Lung (tissue), 12 donors: Measurements from ENCODE around the gene TLE4. TPM values are rescaled to one million over a fixed set of nuclear protein-coding genes. Genes with fewer than 3 reads are reported as not detected.
A peak's percentile ranks its signal among the peaks of the same experiment; 100 is the strongest.

Experiments used
- ATAC-seq: fragments of 200-7000 bp; cut with Tn5 transposase; one replicate; pipeline ENCODE4 v1.9.1; 2020; ENCODE audit warnings: moderate number of reproducible peaks; ENCODE audit not compliant: insufficient read depth, low FRiP score
- DNase-seq, 3 donors: peaks; one replicate each; pipeline ENCODE4 v3.0.0-alpha.2; 2013 to 2017
- H3K27ac ChIP-seq, 2 donors: one replicate each; pipeline ENCODE4 v1.5.1; 2013; ENCODE audit warnings: mild to moderate bottlenecking in 2 of 2, moderate library complexity in 2 of 2, control low read depth in 1 of 2, inconsistent platforms in 1 of 2, low read depth in 1 of 2, low read length in 1 of 2
- H3K27me3 ChIP-seq, 3 donors: one replicate each; pipeline ENCODE4 v1.5.1; 2013; ENCODE audit warnings: low read length in 2 of 3; ENCODE audit not compliant: control insufficient read depth in 3 of 3, insufficient read depth in 3 of 3
- H3K36me3 ChIP-seq, 4 donors: one replicate each; pipeline ENCODE4 v1.5.1; 2013; ENCODE audit warnings: low read length in 4 of 4, mild to moderate bottlenecking in 1 of 4, moderate library complexity in 1 of 4; ENCODE audit not compliant: control insufficient read depth in 4 of 4, insufficient read depth in 4 of 4
- H3K4me1 ChIP-seq, 5 donors: one replicate each; pipeline ENCODE4 v1.5.1; 2013; ENCODE audit warnings: low read length in 5 of 5, mild to moderate bottlenecking in 2 of 5, moderate library complexity in 1 of 5; ENCODE audit not compliant: control insufficient read depth in 5 of 5, insufficient read depth in 5 of 5
- H3K4me3 ChIP-seq: one replicate; pipeline ENCODE4 v1.5.1; 2013; ENCODE audit warnings: mild to moderate bottlenecking, control low read depth, moderate library complexity
- H3K9ac ChIP-seq, 2 donors: one replicate each; pipeline ENCODE4 v1.5.1; 2013; ENCODE audit warnings: low read length in 2 of 2, control low read depth in 1 of 2; ENCODE audit not compliant: insufficient read depth in 1 of 2
- H3K9me3 ChIP-seq, 4 donors: one replicate each; pipeline ENCODE4 v1.5.1; 2013; ENCODE audit warnings: low read length in 3 of 4, mild to moderate bottlenecking in 1 of 4, moderate library complexity in 1 of 4; ENCODE audit not compliant: control insufficient read depth in 4 of 4, insufficient read depth in 3 of 4
- CTCF ChIP-seq: IDR thresholded peaks from 2 replicates; pipeline ENCODE4 v1.5.1; 2012; ENCODE audit warnings: mild to moderate bottlenecking; ENCODE audit errors: control extremely low read depth, extremely low read depth
- WGBS, 2 donors: extraction: QIAGEN DNeasy Blood & Tissue Kit; methylation state at CpG; one replicate each; pipeline ENCODE4 v1.1.7; 2013; 5-methylcytosine and 5-hydroxymethylcytosine counted together
- polyA plus RNA-seq, 2 donors: library from polyadenylated mRNA; stranded (reverse); fragments of 200-250 nt; gene quantifications; one replicate each; pipeline ENCODE4 v1.2.1, GENCODE V29; 2013
- total RNA-seq, 2 donors: library from RNA; depleted of rRNA in 1 of 2; stranded (reverse); fragments of >200 nt in 1 of 2; gene quantifications; one replicate each; pipeline ENCODE4 v1.2.1, GENCODE V29; 2014 to 2021
- donor health status: control.
- donor health status: control.
- donor health status: Bipolar disorder and iron deficiency.
- donor health status: healthy.
- donor health status: DM: yes; HTN: yes; CAD: no.

TLE4 gene
- total and polyA plus RNA-seq, 4 donors, result 6.1 to 44.1 (median 26.3) TPM

- no peak for TF ChIP-seq CTCF
- Histone ChIP-seq H3K4me1 (peaks cover 4 to 27% (median 6%) of the 10 kb centered on the region in 5 donors), H3K4me3 (no peak overlapping the region), H3K9ac (no peak overlapping the region), H3K9me3 (no peaks in the 10 kb centered on the region), H3K27ac (no peak overlapping the region), H3K36me3 (peaks cover 0 to 2% (median 0%) of the 10 kb centered on the region in 4 donors), H3K27me3 (no peaks in the 10 kb centered on the region)
- ATAC-seq (no peak), DNase-seq (no peak)
- WGBS, 2 donors, result 88 to 90% methylated on average over 2 of the region's 2 CpGs
These were observed 94.2 kb downstream of the TLE4 start for GRCh38 chr9:79665931-79666330.

GRCh38 chr9:79667120-79667519 lies 95.4 kb downstream of the TLE4 start:
- DNase-seq (no peak), ATAC-seq (no peak)
- H3K27ac ChIP-seq, result no peak overlapping the region
- H3K27me3 ChIP-seq, result no peaks in the 10 kb centered on the region
- 58 to 63% methylated on average over 3 of the region's 3 CpGs for WGBS, 2 donors
- peaks cover 4 to 23% (median 6%) of the 10 kb centered on the region in 5 donors for H3K4me1 ChIP-seq
- no peaks in the 10 kb centered on the region for H3K9me3 ChIP-seq
- TF ChIP-seq CTCF, result no peak
- no peak overlapping the region for H3K4me3 ChIP-seq
- H3K9ac ChIP-seq, result no peak overlapping the region
- peaks cover 0 to 2% (median 0%) of the 10 kb centered on the region in 4 donors for H3K36me3 ChIP-seq

GRCh38 chr9:79667817-79668436 lies 96.2 kb downstream of the TLE4 start:
- no peak for TF ChIP-seq CTCF
- Histone ChIP-seq H3K4me1 (peaks cover 4 to 19% (median 4%) of the 10 kb centered on the region in 5 donors), H3K36me3 (peaks cover 0 to 5% (median 0%) of the 10 kb centered on the region in 4 donors), H3K27me3 (no peaks in the 10 kb centered on the region), H3K9ac (no peak overlapping the region), H3K4me3 (no peak overlapping the region), H3K27ac (no peak overlapping the region), H3K9me3 (no peaks in the 10 kb centered on the region)
- ATAC-seq (no peak), DNase-seq (peak in 2 of 3 donors; percentile 36)
- 58 to 85% methylated on average over 9 of the region's 9 CpGs for WGBS, 2 donors

- Histone ChIP-seq H3K27ac (no peak overlapping the region), H3K9me3 (no peaks in the 10 kb centered on the region), H3K9ac (no peak overlapping the region), H3K4me1 (peaks cover 4 to 12% (median 4%) of the 10 kb centered on the region in 5 donors), H3K4me3 (no peak overlapping the region), H3K27me3 (no peaks in the 10 kb centered on the region), H3K36me3 (peaks cover 0 to 5% (median 0%) of the 10 kb centered on the region in 4 donors)
- DNase-seq, result no peak
- WGBS, 2 donors, result 84 to 92% methylated on average over 4 of the region's 4 CpGs
- no peak for ATAC-seq
- no peak for TF ChIP-seq CTCF
These were observed 97.2 kb downstream of the TLE4 start for GRCh38 chr9:79668956-79669355.
